HEK293 (cell line): Measurements from ENCODE around the gene CTNNBL1.
"Not testable (repeated sequence)": the region's sequence is repeated elsewhere in the genome, so short reads cannot be mapped to it uniquely, and the experiment has no call there.

ENCODE experiments used
- CTCF ChIA-PET: fragments of 350-600 bp; formaldehyde crosslinking; extraction: SDS; loops from one replicate; lab custom pipeline; 2021; ENCODE audit warnings: antibody characterized with exemption; lab: Yijun Ruan, JAX
- POLR2A ChIA-PET: fragments of 300-600 bp; formaldehyde crosslinking; extraction: SDS; loops from one replicate; lab custom pipeline; 2020; ENCODE audit warnings: antibody characterized with exemption, inconsistent platforms; lab: Yijun Ruan, JAX
- H3K27ac ChIP-seq: fragments of 200-500 bp; sonication (Bioruptor generic); 2 replicates; pipeline ENCODE4 v1.5.1; 2014; ENCODE audit warnings: low read depth, low read length, control low read depth, inconsistent platforms; ENCODE audit errors: extremely low read depth
- H3K36me3 ChIP-seq, 2 experiments: fragments of 200-500 bp in 1 of 2; sonication (Bioruptor generic) in 1 of 2; 1 replicate in 1 of 2; 2 replicates in 1 of 2; pipeline ENCODE4 v1.5.1; 2014 to 2017; ENCODE audit warnings: inconsistent platforms in 2 of 2, low read length in 2 of 2; ENCODE audit not compliant: control insufficient read depth in 2 of 2, insufficient read depth in 1 of 2
- H3K4me1 ChIP-seq: fragments of 200-500 bp; sonication (Bioruptor generic); 2 replicates; pipeline ENCODE4 v1.5.1; 2014; ENCODE audit warnings: mild to moderate bottlenecking, low read length, inconsistent platforms; ENCODE audit not compliant: control insufficient read depth, insufficient read depth
- H3K4me3 ChIP-seq: 2 replicates; pipeline ENCODE4 v1.5.1; 2011; ENCODE audit warnings: low read depth, mild to moderate bottlenecking, control low read depth, low read length, moderate library complexity
- H3K9me3 ChIP-seq: fragments of 200-500 bp; sonication (Bioruptor generic); 2 replicates; pipeline ENCODE4 v1.5.1; 2014; ENCODE audit warnings: low read depth, low read length, inconsistent platforms; ENCODE audit not compliant: control insufficient read depth, insufficient read depth
- BCL11A ChIP-seq: fragments of 450-650 bp; formaldehyde crosslinking; IDR thresholded peaks from 2 replicates; pipeline ENCODE4 v1.5.1; 2016; ENCODE audit warnings: low read depth, missing biosample characterization, missing genetic modification characterization
- MYNN ChIP-seq: fragments of 450-650 bp; formaldehyde crosslinking; IDR thresholded peaks from 2 replicates; pipeline ENCODE4 v1.5.1; 2016; ENCODE audit warnings: missing biosample characterization, missing genetic modification characterization, borderline replicate concordance
- ZBTB7A ChIP-seq: fragments of 450-650 bp; formaldehyde crosslinking; IDR thresholded peaks from 2 replicates; pipeline ENCODE4 v1.5.1; 2016; ENCODE audit warnings: low read depth, missing biosample characterization, missing genetic modification characterization
- ZNF248 ChIP-seq: fragments of 450-650 bp; formaldehyde crosslinking; IDR thresholded peaks from 2 replicates; pipeline ENCODE4 v1.5.1; 2017; ENCODE audit warnings: missing biosample characterization, missing genetic modification characterization
- ZNF335 ChIP-seq: fragments of 450-650 bp; formaldehyde crosslinking; conservative IDR thresholded peaks from 2 replicates; pipeline ENCODE4 v1.5.1; 2016; ENCODE audit warnings: missing biosample characterization, missing genetic modification characterization
- ZNF561 ChIP-seq: fragments of 450-650 bp; IDR thresholded peaks from 2 replicates; pipeline ENCODE4 v1.5.1; 2018; ENCODE audit warnings: missing biosample characterization, missing genetic modification characterization, borderline replicate concordance
- ZNF585B ChIP-seq: fragments of 450-650 bp; formaldehyde crosslinking; IDR thresholded peaks from 2 replicates; pipeline ENCODE4 v1.5.1; 2016; ENCODE audit warnings: missing biosample characterization, missing genetic modification characterization
- ZNF747 ChIP-seq: fragments of 450-650 bp; formaldehyde crosslinking; IDR thresholded peaks from 2 replicates; pipeline ENCODE4 v1.5.1; 2016; ENCODE audit warnings: missing biosample characterization, missing genetic modification characterization
- ZSCAN30 ChIP-seq: fragments of 450-650 bp; IDR thresholded peaks from 2 replicates; pipeline ENCODE4 v1.5.1; 2018; ENCODE audit warnings: missing biosample characterization, mild to moderate bottlenecking, missing genetic modification characterization, moderate library complexity
- TF ChIP-seq, protein P1 (sequence below): fragments of 450-650 bp; formaldehyde crosslinking; IDR thresholded peaks from 2 replicates; pipeline ENCODE4 v1.5.1; 2016; ENCODE audit warnings: missing biosample characterization, missing genetic modification characterization
- TF ChIP-seq, protein P2 (sequence below): fragments of 450-650 bp; formaldehyde crosslinking; IDR thresholded peaks from 2 replicates; pipeline ENCODE4 v1.5.1; 2017; ENCODE audit warnings: missing biosample characterization, missing genetic modification characterization
- TF ChIP-seq, protein P3 (sequence below): fragments of 450-650 bp; formaldehyde crosslinking; IDR thresholded peaks from 2 replicates; pipeline ENCODE4 v1.5.1; 2016; ENCODE audit warnings: missing biosample characterization, missing genetic modification characterization
- TF ChIP-seq, protein P4 (sequence below): fragments of 450-650 bp; formaldehyde crosslinking; IDR thresholded peaks from 2 replicates; pipeline ENCODE4 v1.5.1; 2016; ENCODE audit warnings: missing biosample characterization, missing genetic modification characterization

Gene CTNNBL1

GRCh38 chr20:37681384-37682112 is 12.3 kb upstream of the CTNNBL1 start:
- H3K27ac ChIP-seq, result no peak overlapping the region
- no peak overlapping the region for H3K4me3 ChIP-seq
- no peaks in the 10 kb centered on the region for H3K9me3 ChIP-seq
- ChIA-PET CTCF (no interaction called here), POLR2A (no interaction called here)
- H3K4me1 ChIP-seq, result no peaks in the 10 kb centered on the region
- TF ChIP-seq, protein P1, sequence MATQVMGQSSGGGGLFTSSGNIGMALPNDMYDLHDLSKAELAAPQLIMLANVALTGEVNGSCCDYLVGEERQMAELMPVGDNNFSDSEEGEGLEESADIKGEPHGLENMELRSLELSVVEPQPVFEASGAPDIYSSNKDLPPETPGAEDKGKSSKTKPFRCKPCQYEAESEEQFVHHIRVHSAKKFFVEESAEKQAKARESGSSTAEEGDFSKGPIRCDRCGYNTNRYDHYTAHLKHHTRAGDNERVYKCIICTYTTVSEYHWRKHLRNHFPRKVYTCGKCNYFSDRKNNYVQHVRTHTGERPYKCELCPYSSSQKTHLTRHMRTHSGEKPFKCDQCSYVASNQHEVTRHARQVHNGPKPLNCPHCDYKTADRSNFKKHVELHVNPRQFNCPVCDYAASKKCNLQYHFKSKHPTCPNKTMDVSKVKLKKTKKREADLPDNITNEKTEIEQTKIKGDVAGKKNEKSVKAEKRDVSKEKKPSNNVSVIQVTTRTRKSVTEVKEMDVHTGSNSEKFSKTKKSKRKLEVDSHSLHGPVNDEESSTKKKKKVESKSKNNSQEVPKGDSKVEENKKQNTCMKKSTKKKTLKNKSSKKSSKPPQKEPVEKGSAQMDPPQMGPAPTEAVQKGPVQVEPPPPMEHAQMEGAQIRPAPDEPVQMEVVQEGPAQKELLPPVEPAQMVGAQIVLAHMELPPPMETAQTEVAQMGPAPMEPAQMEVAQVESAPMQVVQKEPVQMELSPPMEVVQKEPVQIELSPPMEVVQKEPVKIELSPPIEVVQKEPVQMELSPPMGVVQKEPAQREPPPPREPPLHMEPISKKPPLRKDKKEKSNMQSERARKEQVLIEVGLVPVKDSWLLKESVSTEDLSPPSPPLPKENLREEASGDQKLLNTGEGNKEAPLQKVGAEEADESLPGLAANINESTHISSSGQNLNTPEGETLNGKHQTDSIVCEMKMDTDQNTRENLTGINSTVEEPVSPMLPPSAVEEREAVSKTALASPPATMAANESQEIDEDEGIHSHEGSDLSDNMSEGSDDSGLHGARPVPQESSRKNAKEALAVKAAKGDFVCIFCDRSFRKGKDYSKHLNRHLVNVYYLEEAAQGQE (tag by site-specific recombination), result peak; percentile 84
- TF ChIP-seq ZNF335 (tag by site-specific recombination), result no peak
- H3K36me3 ChIP-seq, result no peaks in the 10 kb centered on the region

- H3K4me3 ChIP-seq, H3K27ac ChIP-seq, H3K4me1 ChIP-seq, POLR2A ChIA-PET, H3K9me3 ChIP-seq, H3K36me3 ChIP-seq: not testable (repeated sequence)
- CTCF ChIA-PET, result interaction anchor here (1.1 kb wide), 1 partner anchor 538 kb away, joined by 4 read pairs; no protein-coding TSS in a partner anchor
Observed at GRCh38 chr20:37683146-37683545, 10.7 kb upstream of the CTNNBL1 start.

DNA sequence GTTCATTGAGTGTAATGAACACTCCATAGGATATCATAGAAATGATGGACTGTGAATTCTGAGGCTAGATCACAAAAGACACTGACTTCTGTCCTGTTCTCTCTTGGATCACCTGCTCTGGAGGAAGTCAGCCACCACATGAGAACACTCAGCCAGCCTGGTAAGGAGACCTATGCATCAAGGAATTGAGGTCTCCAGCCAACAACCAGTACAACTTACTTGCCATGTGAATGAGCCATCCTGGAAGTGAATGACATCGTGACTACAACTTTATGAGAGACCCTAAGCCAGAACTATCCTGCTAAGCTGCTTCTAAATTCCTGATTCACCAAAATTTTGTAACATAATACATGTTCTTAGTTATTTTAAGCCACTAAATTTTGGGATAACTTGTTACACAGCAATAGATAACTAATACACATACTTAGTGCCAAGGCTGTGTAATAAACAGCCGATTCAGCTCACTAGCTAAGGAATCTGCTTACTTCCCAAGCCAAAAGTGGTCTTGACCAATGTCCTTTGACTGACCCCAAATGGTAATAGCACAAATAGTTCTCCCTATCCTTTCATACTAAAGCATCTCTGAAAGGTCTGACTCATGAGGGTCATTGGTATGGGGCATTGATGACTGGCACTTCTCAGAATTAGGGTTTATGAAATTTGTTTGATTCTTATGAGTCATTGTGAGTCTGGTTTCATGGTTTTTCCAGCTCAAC is 6.9 kb upstream of the CTNNBL1 start:
- H3K4me3 ChIP-seq, result no peak overlapping the region
- no peaks in the 10 kb centered on the region for H3K9me3 ChIP-seq
- CTCF ChIA-PET, result interaction anchor here (0.6 kb wide), 1 partner anchor 536 kb away, joined by 3 read pairs; no protein-coding TSS in a partner anchor
- TF ChIP-seq, protein P2, sequence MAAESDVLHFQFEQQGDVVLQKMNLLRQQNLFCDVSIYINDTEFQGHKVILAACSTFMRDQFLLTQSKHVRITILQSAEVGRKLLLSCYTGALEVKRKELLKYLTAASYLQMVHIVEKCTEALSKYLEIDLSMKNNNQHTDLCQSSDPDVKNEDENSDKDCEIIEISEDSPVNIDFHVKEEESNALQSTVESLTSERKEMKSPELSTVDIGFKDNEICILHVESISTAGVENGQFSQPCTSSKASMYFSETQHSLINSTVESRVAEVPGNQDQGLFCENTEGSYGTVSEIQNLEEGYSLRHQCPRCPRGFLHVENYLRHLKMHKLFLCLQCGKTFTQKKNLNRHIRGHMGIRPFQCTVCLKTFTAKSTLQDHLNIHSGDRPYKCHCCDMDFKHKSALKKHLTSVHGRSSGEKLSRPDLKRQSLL, result no peak
- no peak for TF ChIP-seq ZNF585B (tag by site-specific recombination)
- TF ChIP-seq BCL11A, result no peak
- no peak for TF ChIP-seq ZSCAN30 (tag by site-specific recombination)
- TF ChIP-seq ZBTB7A (tag by site-specific recombination), result no peak
- TF ChIP-seq, protein P3, sequence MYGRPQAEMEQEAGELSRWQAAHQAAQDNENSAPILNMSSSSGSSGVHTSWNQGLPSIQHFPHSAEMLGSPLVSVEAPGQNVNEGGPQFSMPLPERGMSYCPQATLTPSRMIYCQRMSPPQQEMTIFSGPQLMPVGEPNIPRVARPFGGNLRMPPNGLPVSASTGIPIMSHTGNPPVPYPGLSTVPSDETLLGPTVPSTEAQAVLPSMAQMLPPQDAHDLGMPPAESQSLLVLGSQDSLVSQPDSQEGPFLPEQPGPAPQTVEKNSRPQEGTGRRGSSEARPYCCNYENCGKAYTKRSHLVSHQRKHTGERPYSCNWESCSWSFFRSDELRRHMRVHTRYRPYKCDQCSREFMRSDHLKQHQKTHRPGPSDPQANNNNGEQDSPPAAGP (tag by site-specific recombination), result no peak
- no peak for TF ChIP-seq ZNF561 (tag by site-specific recombination)
- no peak overlapping the region for H3K27ac ChIP-seq
- POLR2A ChIA-PET, result no interaction called here
- H3K4me1 ChIP-seq, result no peaks in the 10 kb centered on the region
- no peaks in the 10 kb centered on the region for H3K36me3 ChIP-seq

DNA sequence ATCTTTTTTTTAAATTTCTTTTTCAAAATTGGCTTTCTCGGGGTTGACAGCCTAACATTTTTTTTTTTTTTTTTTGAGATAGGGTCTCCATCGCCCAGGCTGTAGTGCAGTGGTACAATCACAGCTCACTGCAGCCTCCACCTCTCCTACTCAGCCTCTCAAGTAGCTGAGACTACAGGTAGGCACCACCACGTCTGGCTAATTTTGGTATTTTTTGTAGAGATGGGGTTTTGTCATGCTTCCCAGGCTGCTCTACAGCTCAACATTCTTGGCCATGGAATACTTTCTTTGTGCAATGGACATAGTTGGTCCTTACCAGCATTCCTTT is 6.4 kb upstream of the CTNNBL1 start:
- no peaks in the 10 kb centered on the region for H3K36me3 ChIP-seq
- no peak overlapping the region for H3K27ac ChIP-seq
- H3K4me3 ChIP-seq, result no peak overlapping the region
- ChIA-PET POLR2A (no interaction called here), CTCF (interaction anchor here (0.6 kb wide), 1 partner anchor 536 kb away, joined by 3 read pairs; no protein-coding TSS in a partner anchor)
- no peaks in the 10 kb centered on the region for H3K9me3 ChIP-seq
- no peaks in the 10 kb centered on the region for H3K4me1 ChIP-seq
- TF ChIP-seq ZNF248 (tag by site-specific recombination) (no peak), ZNF747 (no peak), MYNN (tag by site-specific recombination) (no peak)
- TF ChIP-seq, protein P4, sequence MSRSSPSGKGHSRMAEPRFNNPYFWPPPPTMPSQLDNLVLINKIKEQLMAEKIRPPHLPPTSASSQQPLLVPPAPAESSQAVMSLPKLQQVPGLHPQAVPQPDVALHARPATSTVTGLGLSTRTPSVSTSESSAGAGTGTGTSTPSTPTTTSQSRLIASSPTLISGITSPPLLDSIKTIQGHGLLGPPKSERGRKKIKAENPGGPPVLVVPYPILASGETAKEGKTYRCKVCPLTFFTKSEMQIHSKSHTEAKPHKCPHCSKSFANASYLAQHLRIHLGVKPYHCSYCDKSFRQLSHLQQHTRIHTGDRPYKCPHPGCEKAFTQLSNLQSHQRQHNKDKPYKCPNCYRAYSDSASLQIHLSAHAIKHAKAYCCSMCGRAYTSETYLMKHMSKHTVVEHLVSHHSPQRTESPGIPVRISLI (tag by site-specific recombination), result 0 out of 2 replicates have a peak, but pooled peaks have one; percentile 26
